Activated CD8-positive, alpha-beta T cell treated with anti-CD3 and anti-CD28 coated beads for 36 hours (primary cell): ENCODE data around the gene SMAD2. TPM values are rescaled to one million over a fixed set of nuclear protein-coding genes. Genes with fewer than 3 reads are reported as not detected.

Experiments
- ATAC-seq: fragments of 200-7000 bp; cut with Tn5 transposase; one replicate; pipeline ENCODE4 v1.10.0; 2021; ENCODE audit warnings: mild to moderate bottlenecking, moderate library complexity
- CTCF ChIA-PET: fragments of 350-600 bp; sonication (Branson Sonifier 250); formaldehyde crosslinking; loops from one replicate; lab custom pipeline; 2021; ENCODE audit warnings: antibody characterized with exemption; lab: Charles Lee
- POLR2A ChIA-PET: fragments of 350-600 bp; sonication (Branson Sonifier 250); formaldehyde crosslinking; loops from one replicate; lab custom pipeline; 2021; ENCODE audit warnings: antibody characterized with exemption; lab: Charles Lee
- DNase-seq: peaks from one replicate; pipeline ENCODE4 v3.0.0-alpha.2; 2020
- H3K27ac Mint-ChIP-seq: one replicate; pipeline ENCODE4 v1.8.0; 2021; ENCODE audit warnings: mild to moderate bottlenecking, mixed read lengths
- H3K27me3 Mint-ChIP-seq: one replicate; pipeline ENCODE4 v1.8.0; 2021; ENCODE audit warnings: mixed read lengths
- H3K36me3 Mint-ChIP-seq: one replicate; pipeline ENCODE4 v1.8.0; 2021; ENCODE audit warnings: low read depth, mixed read lengths
- H3K4me1 Mint-ChIP-seq: one replicate; pipeline ENCODE4 v1.8.0; 2021; ENCODE audit warnings: low read depth, mixed read lengths
- H3K4me3 Mint-ChIP-seq: one replicate; pipeline ENCODE4 v1.8.0; 2021; ENCODE audit warnings: mild to moderate bottlenecking, moderate library complexity, mixed read lengths
- H3K9me3 Mint-ChIP-seq: one replicate; pipeline ENCODE4 v1.8.0; 2021; ENCODE audit warnings: mixed read lengths
- intact Hi-C: fragments of 100-400 bp; cut with micrococcal nuclease; formaldehyde crosslinking; loops from one replicate; pipeline ENCODE4 v1.10.0; 2022
- total RNA-seq, 2 experiments: library from RNA; stranded (reverse); gene quantifications; one replicate each; pipeline ENCODE4 v1.2.3, GENCODE V29; 2021
- TF ChIP-seq, protein P1 (sequence below): fragments of 200-600 bp; IDR thresholded peaks from one replicate; pipeline ENCODE4 v1.8.0; 2022; ENCODE audit warnings: antibody characterized with exemption, mild to moderate bottlenecking

SMAD2 gene
- total RNA-seq, 2 experiments from 2014 or later = 141 to 142 TPM

DNA sequence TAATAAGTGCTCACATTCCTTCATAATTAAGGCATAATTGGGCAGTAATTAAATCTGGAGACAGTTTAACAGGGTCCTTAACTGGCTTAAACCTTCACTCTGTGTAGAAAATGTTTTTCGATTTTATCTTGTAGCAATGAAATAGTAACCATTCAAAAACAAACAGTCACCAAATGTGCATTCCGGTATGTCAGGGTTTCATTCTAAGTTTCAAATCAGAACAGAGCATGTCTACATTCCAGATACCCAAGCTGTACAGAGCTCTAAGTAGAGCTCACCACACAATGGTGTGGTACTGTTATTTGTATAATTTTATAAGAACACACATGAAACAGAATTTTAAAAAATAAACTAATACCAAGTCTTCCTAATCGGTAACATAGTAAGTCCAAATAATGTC lies 52.6 kb downstream of the SMAD2 start:
- Mint-ChIP-seq H3K27ac (no peak overlapping the region), H3K4me1 (peaks cover 42% of the 10 kb centered on the region), H3K36me3 (peaks cover 43% of the 10 kb centered on the region), H3K9me3 (no peaks in the 10 kb centered on the region), H3K27me3 (no peaks in the 10 kb centered on the region), H3K4me3 (no peak overlapping the region)
- ATAC-seq (no peak), DNase-seq (no peak)
- intact Hi-C loops = loop anchor here (10.0 kb wide), 1 partner anchor 47 kb away; no protein-coding TSS in a partner anchor
- CTCF ChIA-PET = interaction anchor here (1.0 to 1.5 kb wide), 2 partner anchors 26 to 120 kb away, joined by 4 read pairs; no protein-coding TSS in a partner anchor
- TF ChIP-seq, protein P1, sequence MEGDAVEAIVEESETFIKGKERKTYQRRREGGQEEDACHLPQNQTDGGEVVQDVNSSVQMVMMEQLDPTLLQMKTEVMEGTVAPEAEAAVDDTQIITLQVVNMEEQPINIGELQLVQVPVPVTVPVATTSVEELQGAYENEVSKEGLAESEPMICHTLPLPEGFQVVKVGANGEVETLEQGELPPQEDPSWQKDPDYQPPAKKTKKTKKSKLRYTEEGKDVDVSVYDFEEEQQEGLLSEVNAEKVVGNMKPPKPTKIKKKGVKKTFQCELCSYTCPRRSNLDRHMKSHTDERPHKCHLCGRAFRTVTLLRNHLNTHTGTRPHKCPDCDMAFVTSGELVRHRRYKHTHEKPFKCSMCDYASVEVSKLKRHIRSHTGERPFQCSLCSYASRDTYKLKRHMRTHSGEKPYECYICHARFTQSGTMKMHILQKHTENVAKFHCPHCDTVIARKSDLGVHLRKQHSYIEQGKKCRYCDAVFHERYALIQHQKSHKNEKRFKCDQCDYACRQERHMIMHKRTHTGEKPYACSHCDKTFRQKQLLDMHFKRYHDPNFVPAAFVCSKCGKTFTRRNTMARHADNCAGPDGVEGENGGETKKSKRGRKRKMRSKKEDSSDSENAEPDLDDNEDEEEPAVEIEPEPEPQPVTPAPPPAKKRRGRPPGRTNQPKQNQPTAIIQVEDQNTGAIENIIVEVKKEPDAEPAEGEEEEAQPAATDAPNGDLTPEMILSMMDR = no peak
- POLR2A ChIA-PET = interaction anchor here (1.1 kb wide), 1 partner anchor 120 kb away, joined by 3 read pairs; no protein-coding TSS in a partner anchor

DNA sequence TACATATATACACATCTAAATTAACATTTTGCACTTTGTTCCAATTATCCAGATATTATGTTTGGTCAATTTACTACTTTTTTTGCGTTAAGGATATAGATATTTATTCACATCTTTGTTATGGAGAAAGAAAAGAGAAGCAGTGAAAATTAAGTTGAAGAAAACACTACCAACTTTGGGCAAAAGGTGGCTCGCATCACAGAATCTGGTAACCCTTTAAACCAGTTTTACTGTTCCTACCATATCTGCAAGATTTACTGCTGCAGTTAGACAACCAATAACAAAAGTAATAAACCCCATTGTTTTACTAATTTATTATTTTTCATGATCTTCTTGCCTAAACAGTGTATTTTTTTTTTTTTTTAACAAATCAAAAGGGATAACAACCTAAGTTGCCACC lies 53.6 kb downstream of the SMAD2 start:
- TF ChIP-seq, protein P1 = peak; percentile 31
- Mint-ChIP-seq H3K4me1 (peaks cover 45% of the 10 kb centered on the region), H3K27ac (no peak overlapping the region), H3K27me3 (no peaks in the 10 kb centered on the region), H3K9me3 (no peaks in the 10 kb centered on the region), H3K4me3 (no peak overlapping the region), H3K36me3 (peaks cover 37% of the 10 kb centered on the region)
- DNase-seq (no peak), ATAC-seq (no peak)
- POLR2A ChIA-PET = no interaction called here
- CTCF ChIA-PET = interaction anchor here (1.0 to 2.0 kb wide), 2 partner anchors 53 to 121 kb away, joined by 4 to 5 read pairs; partner anchors contain the start of gene SMAD2
- intact Hi-C loops = loop anchor here (10.0 kb wide), 1 partner anchor 48 kb away; no protein-coding TSS in a partner anchor

DNA sequence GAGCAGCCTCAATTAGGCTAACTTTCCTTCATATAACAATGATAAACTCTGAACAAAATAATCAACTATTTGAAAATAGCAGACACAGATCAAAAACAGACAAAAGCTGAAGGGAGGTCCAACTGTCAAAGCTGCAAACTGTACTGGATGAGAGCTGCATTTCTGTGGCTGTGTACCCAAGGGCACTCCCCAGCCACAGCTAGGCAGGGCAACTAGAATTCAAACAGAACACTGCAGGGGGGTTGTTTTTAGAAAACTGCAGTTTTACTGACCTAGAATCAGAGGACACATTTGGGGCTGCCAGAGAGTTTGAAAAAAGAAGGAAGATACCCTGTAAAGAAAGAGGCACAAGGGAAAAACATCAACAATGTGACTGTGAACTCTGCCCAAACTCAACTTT lies 56.8 kb downstream of the SMAD2 start:
- intact Hi-C loops = loop anchor here (10.0 kb wide), 1 partner anchor 51 kb away; no protein-coding TSS in a partner anchor
- no peaks in the 10 kb centered on the region for H3K27me3 Mint-ChIP-seq
- DNase-seq = no peak
- no peak for ATAC-seq
- H3K36me3 Mint-ChIP-seq = peaks cover 22% of the 10 kb centered on the region
- ChIA-PET CTCF (interaction anchor here (1.5 kb wide), 1 partner anchor 124 kb away, joined by 4 read pairs; no protein-coding TSS in a partner anchor), POLR2A (interaction anchor here (0.6 to 0.7 kb wide), 2 partner anchors 11 to 481 kb away, joined by 3 read pairs; no protein-coding TSS in a partner anchor)
- TF ChIP-seq, protein P1 = no peak
- H3K27ac Mint-ChIP-seq = no peak overlapping the region
- no peak overlapping the region for H3K4me3 Mint-ChIP-seq
- H3K9me3 Mint-ChIP-seq = no peaks in the 10 kb centered on the region
- H3K4me1 Mint-ChIP-seq = peaks cover 53% of the 10 kb centered on the region

DNA sequence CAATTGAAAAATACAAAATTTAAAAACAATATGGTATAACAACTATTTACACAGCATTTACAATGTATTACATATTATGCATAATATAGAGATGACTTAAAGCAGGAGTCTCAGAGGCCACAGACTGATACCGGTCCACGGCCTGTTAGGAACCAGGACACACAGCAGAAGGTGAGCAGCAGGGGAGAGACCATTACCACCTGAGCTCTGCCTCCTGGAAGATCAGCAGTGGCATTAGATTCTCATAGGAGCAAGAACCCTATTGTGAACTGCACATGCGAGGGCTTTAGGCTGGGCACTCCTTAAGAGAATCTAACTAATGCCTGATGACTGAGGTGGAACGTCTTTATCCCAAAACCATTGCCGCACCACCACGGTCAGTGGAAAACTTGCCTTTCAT lies 58.0 kb downstream of the SMAD2 start:
- ChIA-PET POLR2A (no interaction called here), CTCF (no interaction called here)
- ATAC-seq (no peak), DNase-seq (no peak)
- intact Hi-C loops = loop anchor here (10.0 kb wide), 1 partner anchor 52 kb away; no protein-coding TSS in a partner anchor
- H3K27me3 Mint-ChIP-seq = no peaks in the 10 kb centered on the region
- H3K9me3 Mint-ChIP-seq = no peaks in the 10 kb centered on the region
- H3K27ac Mint-ChIP-seq = no peak overlapping the region
- peaks cover 25% of the 10 kb centered on the region for H3K36me3 Mint-ChIP-seq
- peaks cover 49% of the 10 kb centered on the region for H3K4me1 Mint-ChIP-seq
- no peak overlapping the region for H3K4me3 Mint-ChIP-seq
- TF ChIP-seq, protein P1 = no peak

DNA sequence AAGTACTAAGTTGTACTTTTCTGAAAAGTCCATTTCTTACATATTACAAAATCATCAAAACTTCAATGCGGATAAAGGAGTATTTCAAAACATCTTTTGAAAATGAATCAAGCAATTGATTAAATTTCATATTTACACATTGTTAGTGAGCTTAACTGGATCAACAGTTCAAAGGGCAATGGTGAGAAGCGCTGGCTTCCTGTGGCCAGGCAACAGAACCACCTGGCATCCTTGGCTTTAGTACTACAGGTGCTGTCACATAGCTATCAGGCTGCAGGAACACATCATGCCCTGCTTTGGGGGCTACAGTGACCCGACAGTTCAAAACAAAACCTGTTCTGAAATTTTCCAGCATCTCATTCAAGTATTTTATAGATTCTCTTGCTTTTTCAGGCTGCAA lies 59.2 kb downstream of the SMAD2 start:
- Mint-ChIP-seq H3K4me1 (peaks cover 44% of the 10 kb centered on the region), H3K27ac (no peak overlapping the region), H3K9me3 (no peaks in the 10 kb centered on the region), H3K4me3 (no peak overlapping the region), H3K27me3 (no peaks in the 10 kb centered on the region), H3K36me3 (peaks cover 29% of the 10 kb centered on the region)
- no peak for ATAC-seq
- intact Hi-C loops = loop anchor here (10.0 kb wide), 1 partner anchor 54 kb away; no protein-coding TSS in a partner anchor
- TF ChIP-seq, protein P1 = no peak
- no peak for DNase-seq
- ChIA-PET CTCF (interaction anchor here (0.8 to 1.7 kb wide), 6 partner anchors 23 to 126 kb away, joined by 3 to 9 read pairs (median 3); no protein-coding TSS in a partner anchor), POLR2A (interaction anchor here (1.4 kb wide), 1 partner anchor 13 kb away, joined by 4 read pairs; no protein-coding TSS in a partner anchor)
